HepG2 (cell line): ENCODE data around the gene TSPAN11. TPM values are rescaled to one million over a fixed set of nuclear protein-coding genes. Genes with fewer than 3 reads are reported as not detected.

Experiments
- ATAC-seq: fragments of 200-7000 bp; cut with Tn5 transposase; 3 replicates; pipeline ENCODE4 v1.9.1; 2020; ENCODE audit warnings: mild to moderate bottlenecking, moderate library complexity
- BruUV-seq: library from RNA; stranded (reverse); fragments of 400-500 nt; replicated peaks from 2 replicates; lab custom pipeline; 2021; lab: Mats Ljungman, UMichigan
- CTCF ChIA-PET: fragments of 300-600 bp; formaldehyde crosslinking; extraction: SDS; loops from one replicate; lab custom pipeline; 2021; ENCODE audit warnings: low total read pairs, inconsistent platforms, low intra/inter-chr PET ratio; lab: Yijun Ruan, JAX
- POLR2A ChIA-PET: fragments of 350-600 bp; sonication (Branson Sonifier 250); formaldehyde crosslinking; loops from one replicate; lab custom pipeline; 2020; ENCODE audit warnings: antibody characterized with exemption, inconsistent platforms; lab: Yijun Ruan, JAX
- DNase-seq: peaks from one replicate; pipeline ENCODE4 v3.0.0-alpha.2; 2015; ENCODE audit warnings: low spot score
- FAIRE-seq: peaks from 3 replicates; lab custom pipeline; 2011; peaks lifted over from hg19 to GRCh38; lab: Jason Lieb, UNC
- H2AFZ ChIP-seq: one replicate; pipeline ENCODE4 v1.6.1; 2011; ENCODE audit warnings: low read length, inconsistent platforms
- H3K27ac ChIP-seq: fragments of 300-600 bp; 3 replicates; pipeline ENCODE4 v1.8.0; 2011; ENCODE audit warnings: mixed run types, mild to moderate bottlenecking, mixed read lengths, low read length, inconsistent platforms; ENCODE audit not compliant: insufficient read depth; ENCODE audit errors: extremely low read length
- H3K27me3 ChIP-seq, 2 experiments: fragments of 200-600 bp in 1 of 2; 2 replicates in 1 of 2; 3 replicates in 1 of 2; pipeline versions ENCODE4 v1.6.0 to v1.8.0; 2011; ENCODE audit warnings: low read length in 2 of 2, mild to moderate bottlenecking in 2 of 2, moderate library complexity in 2 of 2, inconsistent platforms in 1 of 2; ENCODE audit not compliant: insufficient read depth in 2 of 2, control insufficient read depth in 1 of 2
- H3K36me3 ChIP-seq, 2 experiments: fragments of 200-600 bp in 1 of 2; replicated peaks in 1 of 2; 2 replicates in 1 of 2; 3 replicates in 1 of 2; pipeline versions ENCODE4 v1.5.1 to v1.8.0; 2011; ENCODE audit warnings: low read length in 2 of 2, inconsistent platforms in 1 of 2; ENCODE audit not compliant: insufficient read depth in 2 of 2, control insufficient read depth in 1 of 2
- H3K4me1 ChIP-seq: 2 replicates; pipeline ENCODE4 v1.5.1; 2012; ENCODE audit warnings: low read length, inconsistent platforms; ENCODE audit not compliant: insufficient read depth
- H3K4me2 ChIP-seq: 2 replicates; pipeline ENCODE4 v1.6.0; 2011; ENCODE audit warnings: low read depth, low read length, inconsistent platforms
- H3K4me3 ChIP-seq, 3 experiments: fragments of 200-600 bp in 1 of 3; sonication (generic), shearing (Covaris generic) in 1 of 3; replicated peaks in 1 of 3; 2 replicates each; pipeline ENCODE4 v1.5.1; 2011 to 2016; ENCODE audit warnings: low read length in 3 of 3, inconsistent platforms in 2 of 3, low read depth in 2 of 3, mild to moderate bottlenecking in 2 of 3, control low read depth in 1 of 3, mixed read lengths in 1 of 3; ENCODE audit not compliant: insufficient read depth in 1 of 3
- H3K79me2 ChIP-seq: one replicate; pipeline ENCODE4 v1.6.1; 2011; ENCODE audit warnings: low read length, inconsistent platforms; ENCODE audit not compliant: insufficient read depth
- H3K9ac ChIP-seq: 2 replicates; pipeline ENCODE4 v1.6.0; 2011; ENCODE audit warnings: mild to moderate bottlenecking, low read depth, low read length, inconsistent platforms; ENCODE audit not compliant: insufficient read depth
- H3K9me3 ChIP-seq: 2 replicates; pipeline ENCODE4 v1.5.1; 2012; ENCODE audit warnings: mild to moderate bottlenecking, low read length
- H4K20me1 ChIP-seq: 2 replicates; pipeline ENCODE4 v1.6.0; 2011; ENCODE audit warnings: inconsistent platforms, mild to moderate bottlenecking, low read length, moderate library complexity; ENCODE audit not compliant: insufficient read depth
- ATF7 ChIP-seq, 2 experiments: fragments of 450-650 bp in 1 of 2; sonication (generic) in 1 of 2; formaldehyde crosslinking in 1 of 2; IDR thresholded peaks; 2 replicates each; pipeline versions ENCODE4 v1.4.0 to v1.6.1; 2016 to 2020; ENCODE audit warnings: antibody characterized with exemption in 1 of 2, mild to moderate bottlenecking in 1 of 2, missing genetic modification reagents in 1 of 2
- KLF15 ChIP-seq: sonication (generic); formaldehyde crosslinking; IDR thresholded peaks from 2 replicates; pipeline ENCODE4 v1.8.1; 2023; ENCODE audit warnings: borderline replicate concordance, mild to moderate bottlenecking, inconsistent platforms, missing genetic modification reagents, mixed read lengths
- WGBS: methylation state at CpG from one replicate; pipeline ENCODE4 v1.1.6; 2017; ENCODE audit warnings: low lambda C conversion rate; 5-methylcytosine and 5-hydroxymethylcytosine counted together
- in situ Hi-C: cut with HindIII; loops from 2 replicates; pipeline ENCODE4 v1.10.0; 2017; ENCODE audit warnings: low pct_unique_long_range_greater_than_20kb; ENCODE audit not compliant: extremely low pct_ligation_motif_present
- intact Hi-C: fragments of 100-400 bp; cut with micrococcal nuclease; formaldehyde crosslinking; loops from one replicate; pipeline ENCODE4 v1.10.0; 2022; ENCODE audit not compliant: unreplicated experiment
- polyA plus RNA-seq, 8 experiments: library from polyadenylated mRNA; depleted of rRNA in 3 of 8; stranded (reverse) in 7 of 8; unstranded in 1 of 8; fragments of >200 nt; fragmentation: Illumina TruSeq in 4 of 8; extraction: Trizol in 4 of 8; gene quantifications; 2 replicates each; pipeline versions ENCODE4 v1.2.1 to v1.2.3, GENCODE V29; 2011 to 2016; ENCODE audit warnings: low read depth in 4 of 8, missing spikeins in 1 of 8, mixed read lengths in 1 of 8; ENCODE audit not compliant: insufficient read depth in 1 of 8
- total RNA-seq, 5 experiments: library from RNA; depleted of rRNA; stranded (reverse); fragments of >200 nt; fragmentation: Illumina TruSeq; extraction: Trizol; gene quantifications; 2 replicates each; pipeline ENCODE4 v1.2.3, GENCODE V29; 2016; ENCODE audit warnings: low read depth in 1 of 5
- TF ChIP-seq, protein P1 (sequence below): sonication (generic); formaldehyde crosslinking; IDR thresholded peaks from 2 replicates; pipeline ENCODE4 v1.4.0; 2020; ENCODE audit warnings: missing genetic modification reagents, borderline replicate concordance

Gene TSPAN11
- total and polyA plus RNA-seq, 2 of the 13 experiments (the other 11 are each of a cell fraction or from before 2014, with no cell fraction given): 0.01 to 0.07 TPM

DNA sequence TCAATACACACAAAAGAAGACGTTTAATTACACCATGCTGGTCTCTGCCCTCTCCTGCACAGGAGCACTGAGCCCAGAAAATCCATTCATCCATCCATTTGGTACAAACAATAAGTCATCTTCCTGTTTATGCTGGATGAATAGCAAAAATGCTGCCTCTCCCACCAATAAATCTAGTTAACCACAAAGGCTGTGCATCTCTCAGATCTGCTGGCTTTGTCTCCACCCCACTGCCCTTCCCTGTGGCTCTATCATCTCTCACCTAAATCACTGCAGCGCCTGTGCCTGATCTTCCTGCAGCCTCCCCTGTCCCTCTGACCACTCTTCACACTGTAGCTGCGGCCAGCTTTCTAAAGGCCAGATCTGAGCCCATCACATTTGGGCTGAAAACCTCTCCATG is 74.2 kb downstream of the TSPAN11 start:
- H3K4me3 ChIP-seq: no peak overlapping the region
- POLR2A ChIA-PET: no interaction called here
- no peaks in the 10 kb centered on the region for H3K9me3 ChIP-seq
- no peaks in the 10 kb centered on the region for H3K79me2 ChIP-seq
- H3K9ac ChIP-seq: no peak overlapping the region
- peaks cover 11% of the 10 kb centered on the region for H3K4me1 ChIP-seq
- in situ Hi-C loops (no loop called here), intact Hi-C loops (no loop called here)
- H3K27me3 ChIP-seq: peaks cover 0 to 5% of the 10 kb centered on the region in 2 experiments; a peak in 3 of 5 replicates
- H2AFZ ChIP-seq: no peak overlapping the region
- CTCF ChIA-PET: no interaction called here
- ATAC-seq (no peak), FAIRE-seq (no peak), DNase-seq (no peak)
- no peaks in the 10 kb centered on the region for H3K36me3 ChIP-seq
- TF ChIP-seq, protein P1, sequence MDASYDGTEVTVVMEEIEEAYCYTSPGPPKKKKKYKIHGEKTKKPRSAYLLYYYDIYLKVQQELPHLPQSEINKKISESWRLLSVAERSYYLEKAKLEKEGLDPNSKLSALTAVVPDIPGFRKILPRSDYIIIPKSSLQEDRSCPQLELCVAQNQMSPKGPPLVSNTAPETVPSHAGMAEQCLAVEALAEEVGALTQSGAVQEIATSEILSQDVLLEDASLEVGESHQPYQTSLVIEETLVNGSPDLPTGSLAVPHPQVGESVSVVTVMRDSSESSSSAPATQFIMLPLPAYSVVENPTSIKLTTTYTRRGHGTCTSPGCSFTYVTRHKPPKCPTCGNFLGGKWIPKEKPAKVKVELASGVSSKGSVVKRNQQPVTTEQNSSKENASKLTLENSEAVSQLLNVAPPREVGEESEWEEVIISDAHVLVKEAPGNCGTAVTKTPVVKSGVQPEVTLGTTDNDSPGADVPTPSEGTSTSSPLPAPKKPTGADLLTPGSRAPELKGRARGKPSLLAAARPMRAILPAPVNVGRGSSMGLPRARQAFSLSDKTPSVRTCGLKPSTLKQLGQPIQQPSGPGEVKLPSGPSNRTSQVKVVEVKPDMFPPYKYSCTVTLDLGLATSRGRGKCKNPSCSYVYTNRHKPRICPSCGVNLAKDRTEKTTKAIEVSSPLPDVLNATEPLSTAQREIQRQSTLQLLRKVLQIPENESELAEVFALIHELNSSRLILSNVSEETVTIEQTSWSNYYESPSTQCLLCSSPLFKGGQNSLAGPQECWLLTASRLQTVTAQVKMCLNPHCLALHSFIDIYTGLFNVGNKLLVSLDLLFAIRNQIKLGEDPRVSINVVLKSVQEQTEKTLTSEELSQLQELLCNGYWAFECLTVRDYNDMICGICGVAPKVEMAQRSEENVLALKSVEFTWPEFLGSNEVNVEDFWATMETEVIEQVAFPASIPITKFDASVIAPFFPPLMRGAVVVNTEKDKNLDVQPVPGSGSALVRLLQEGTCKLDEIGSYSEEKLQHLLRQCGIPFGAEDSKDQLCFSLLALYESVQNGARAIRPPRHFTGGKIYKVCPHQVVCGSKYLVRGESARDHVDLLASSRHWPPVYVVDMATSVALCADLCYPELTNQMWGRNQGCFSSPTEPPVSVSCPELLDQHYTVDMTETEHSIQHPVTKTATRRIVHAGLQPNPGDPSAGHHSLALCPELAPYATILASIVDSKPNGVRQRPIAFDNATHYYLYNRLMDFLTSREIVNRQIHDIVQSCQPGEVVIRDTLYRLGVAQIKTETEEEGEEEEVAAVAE (CRISPR knock-in tag): no peak
- TF ChIP-seq KLF15 (CRISPR knock-in tag) (no peak), ATF7 (IDR thresholded peaks at IDR 0.05) (no peak), ATF7 (CRISPR knock-in tag; IDR thresholded peaks at IDR 0.05) (no peak)
- H4K20me1 ChIP-seq: no peaks in the 10 kb centered on the region
- no TSS peak for BruUV-seq
- no peak overlapping the region for H3K4me2 ChIP-seq
- H3K27ac ChIP-seq: no peak overlapping the region
- 19% methylated on average over 3 of the region's 3 CpGs for WGBS
